Ovary (tissue), 3 donors: Measurements from ENCODE around the gene ZNF391.

ENCODE experiments used
- CTCF ChIP-seq, 3 donors: fragments of 450-650 bp in 2 of 3; fragments of 200-600 bp in 1 of 3; IDR thresholded peaks; one replicate each; pipeline versions ENCODE4 v1.5.1 to v1.8.0; 2016 to 2022; ENCODE audit warnings: antibody characterized with exemption in 3 of 3, mild to moderate bottlenecking in 1 of 3
- EP300 ChIP-seq: sonication (generic); formaldehyde crosslinking; IDR thresholded peaks from one replicate; pipeline ENCODE4 v1.6.1; 2017; ENCODE audit warnings: antibody characterized with exemption
- POLR2A ChIP-seq: fragments of 450-650 bp; IDR thresholded peaks from one replicate; pipeline ENCODE4 v1.6.1; 2017; ENCODE audit warnings: antibody characterized with exemption, mild to moderate bottlenecking, moderate library complexity
- donor health status: DM: no; HTN: no; CAD: no.

DNA sequence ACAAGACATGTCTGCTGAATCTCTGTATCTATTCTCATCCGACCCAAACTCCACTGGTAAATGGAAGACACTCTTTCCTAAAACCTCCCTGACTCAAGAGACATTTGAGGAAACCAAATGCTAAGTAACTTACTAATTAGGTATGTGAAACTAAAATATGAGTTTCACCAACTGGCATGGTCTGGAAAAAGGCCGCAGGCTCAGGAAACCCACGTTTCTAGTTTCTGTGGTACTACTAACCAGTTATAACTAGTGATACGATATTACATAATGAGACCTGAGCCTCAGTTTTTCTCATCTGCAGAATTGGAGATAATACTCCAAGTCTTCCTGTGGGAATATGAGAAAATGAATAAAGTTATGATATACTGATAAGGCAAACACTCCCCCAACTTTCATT, 39.9 kb downstream of the ZNF391 start:
- TF ChIP-seq POLR2A (no peak), CTCF (IDR thresholded peaks at IDR 0.05) (no peak), EP300 (no peak)
